Right lobe of liver (tissue), 4 donors: ENCODE results near the gene MAST4.

Source experiments
- POLR2A ChIP-seq: fragments of 450-650 bp; IDR thresholded peaks from one replicate; pipeline ENCODE4 v1.6.1; 2017; ENCODE audit warnings: antibody characterized with exemption, mild to moderate bottlenecking
- TF ChIP-seq, protein P1 (sequence below), 4 donors: fragments of 200-600 bp in 3 of 4; fragments of 450-650 bp in 1 of 4; IDR thresholded peaks; one replicate each; pipeline versions ENCODE4 v1.5.1 to v1.8.0; 2016 to 2022; ENCODE audit warnings: antibody characterized with exemption in 4 of 4, mild to moderate bottlenecking in 2 of 4
- donor health status: DM: no; HTN: no; CAD: no.
- donor health status: DM: no; HTN: no; CAD: no.
- donor health status: DM: no; HTN: yes; CAD: no.

DNA sequence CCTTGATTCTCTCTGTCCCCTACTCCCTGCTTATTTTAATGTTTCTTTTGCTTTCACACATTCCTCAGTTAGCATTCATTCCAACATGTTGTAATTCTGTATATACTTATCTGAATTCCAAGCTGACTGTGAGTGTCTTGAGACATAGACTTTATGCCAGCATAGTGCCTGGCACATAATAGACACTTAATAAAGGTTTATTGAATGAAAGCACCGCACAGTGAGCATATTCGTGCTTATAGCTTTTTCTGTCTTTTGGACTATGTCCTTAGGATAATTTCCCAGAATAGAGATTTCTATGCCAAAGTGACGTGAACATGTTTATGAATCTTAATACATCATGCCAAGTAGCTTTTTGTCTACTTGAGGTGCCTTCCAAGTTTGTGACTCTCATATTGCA, 425.8 kb downstream of the MAST4 start:
- TF ChIP-seq, protein P1, sequence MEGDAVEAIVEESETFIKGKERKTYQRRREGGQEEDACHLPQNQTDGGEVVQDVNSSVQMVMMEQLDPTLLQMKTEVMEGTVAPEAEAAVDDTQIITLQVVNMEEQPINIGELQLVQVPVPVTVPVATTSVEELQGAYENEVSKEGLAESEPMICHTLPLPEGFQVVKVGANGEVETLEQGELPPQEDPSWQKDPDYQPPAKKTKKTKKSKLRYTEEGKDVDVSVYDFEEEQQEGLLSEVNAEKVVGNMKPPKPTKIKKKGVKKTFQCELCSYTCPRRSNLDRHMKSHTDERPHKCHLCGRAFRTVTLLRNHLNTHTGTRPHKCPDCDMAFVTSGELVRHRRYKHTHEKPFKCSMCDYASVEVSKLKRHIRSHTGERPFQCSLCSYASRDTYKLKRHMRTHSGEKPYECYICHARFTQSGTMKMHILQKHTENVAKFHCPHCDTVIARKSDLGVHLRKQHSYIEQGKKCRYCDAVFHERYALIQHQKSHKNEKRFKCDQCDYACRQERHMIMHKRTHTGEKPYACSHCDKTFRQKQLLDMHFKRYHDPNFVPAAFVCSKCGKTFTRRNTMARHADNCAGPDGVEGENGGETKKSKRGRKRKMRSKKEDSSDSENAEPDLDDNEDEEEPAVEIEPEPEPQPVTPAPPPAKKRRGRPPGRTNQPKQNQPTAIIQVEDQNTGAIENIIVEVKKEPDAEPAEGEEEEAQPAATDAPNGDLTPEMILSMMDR (IDR thresholded peaks at IDR 0.05), result no peak
- TF ChIP-seq POLR2A, result no peak
